GM12801 (cell line): ENCODE data around the gene RBBP8NL.

Experiments used
- TF ChIP-seq, protein P1 (sequence below): IDR thresholded peaks from one replicate; pipeline ENCODE4 v1.5.1; 2011; ENCODE audit warnings: control low read depth; ENCODE audit not compliant: insufficient read length; ENCODE audit errors: extremely low read depth

Gene RBBP8NL

DNA sequence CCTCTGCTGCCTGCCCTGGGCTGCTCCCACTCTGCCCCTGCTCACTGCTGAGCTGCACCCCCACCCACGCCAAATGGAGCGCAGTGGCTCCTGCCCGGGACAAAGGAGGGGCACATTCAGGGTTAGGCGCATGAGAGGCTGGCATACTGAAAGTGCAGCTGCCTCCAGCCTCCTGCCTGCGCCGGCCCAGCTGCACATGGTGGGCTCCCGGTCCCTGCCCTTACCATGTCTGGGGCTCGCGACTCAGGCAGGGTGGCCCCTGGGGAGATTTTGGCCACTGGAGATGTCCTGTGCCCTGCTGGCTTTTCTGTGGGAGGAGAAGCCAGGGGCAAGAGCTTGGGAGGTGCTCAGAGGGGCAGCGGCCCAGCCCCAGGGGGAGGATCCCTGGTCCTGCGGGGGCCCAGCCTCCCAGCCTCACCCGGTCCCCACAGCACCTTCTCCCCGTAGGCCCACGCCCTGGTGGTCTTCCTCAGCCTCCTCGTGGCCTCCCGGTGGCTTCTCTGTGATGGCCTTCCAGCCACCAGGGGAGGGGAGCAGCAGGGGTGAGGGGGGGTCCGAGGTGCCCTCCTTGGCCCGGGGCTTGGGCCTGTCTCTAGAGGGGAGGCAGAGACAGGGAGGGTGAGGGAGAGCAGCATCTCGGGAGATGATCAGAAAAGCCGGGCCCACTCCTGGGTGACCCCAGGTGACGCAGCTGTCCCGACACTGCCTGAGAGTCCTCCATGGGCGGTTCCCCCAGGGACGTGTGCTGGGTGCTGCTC lies 11.8 kb downstream of the RBBP8NL start:
- TF ChIP-seq, protein P1, sequence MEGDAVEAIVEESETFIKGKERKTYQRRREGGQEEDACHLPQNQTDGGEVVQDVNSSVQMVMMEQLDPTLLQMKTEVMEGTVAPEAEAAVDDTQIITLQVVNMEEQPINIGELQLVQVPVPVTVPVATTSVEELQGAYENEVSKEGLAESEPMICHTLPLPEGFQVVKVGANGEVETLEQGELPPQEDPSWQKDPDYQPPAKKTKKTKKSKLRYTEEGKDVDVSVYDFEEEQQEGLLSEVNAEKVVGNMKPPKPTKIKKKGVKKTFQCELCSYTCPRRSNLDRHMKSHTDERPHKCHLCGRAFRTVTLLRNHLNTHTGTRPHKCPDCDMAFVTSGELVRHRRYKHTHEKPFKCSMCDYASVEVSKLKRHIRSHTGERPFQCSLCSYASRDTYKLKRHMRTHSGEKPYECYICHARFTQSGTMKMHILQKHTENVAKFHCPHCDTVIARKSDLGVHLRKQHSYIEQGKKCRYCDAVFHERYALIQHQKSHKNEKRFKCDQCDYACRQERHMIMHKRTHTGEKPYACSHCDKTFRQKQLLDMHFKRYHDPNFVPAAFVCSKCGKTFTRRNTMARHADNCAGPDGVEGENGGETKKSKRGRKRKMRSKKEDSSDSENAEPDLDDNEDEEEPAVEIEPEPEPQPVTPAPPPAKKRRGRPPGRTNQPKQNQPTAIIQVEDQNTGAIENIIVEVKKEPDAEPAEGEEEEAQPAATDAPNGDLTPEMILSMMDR = no peak

DNA sequence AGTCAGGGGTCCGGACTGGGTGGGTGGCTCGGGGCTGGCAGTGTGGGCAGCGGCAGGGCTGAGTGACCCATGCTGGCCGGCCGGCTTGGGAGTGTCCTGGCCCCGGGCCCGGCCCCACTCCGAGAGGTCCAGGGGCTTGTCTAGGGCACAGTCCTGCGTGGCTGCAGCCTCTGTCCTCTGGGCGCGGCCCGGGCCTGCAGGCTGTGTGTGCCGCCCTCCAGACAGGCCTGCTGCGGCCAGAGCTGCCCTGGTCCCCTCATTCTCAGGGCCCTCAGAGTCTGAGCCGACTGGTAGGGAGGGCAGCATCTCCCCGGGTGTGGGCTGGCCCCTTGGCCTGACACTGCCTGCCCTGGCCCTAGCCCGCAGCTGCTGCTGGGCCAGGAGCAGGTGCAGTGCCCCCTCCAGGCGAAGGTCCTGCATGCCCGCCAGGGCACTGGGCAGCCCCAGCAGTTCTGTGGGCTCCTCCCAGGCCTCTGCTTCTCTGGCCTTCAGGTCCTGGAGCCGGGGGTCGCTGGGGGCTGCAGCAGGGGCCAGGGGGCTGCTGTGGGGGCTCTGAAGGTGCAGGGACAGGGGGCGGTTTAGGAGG lies 13.3 kb downstream of the RBBP8NL start:
- TF ChIP-seq, protein P1 = no peak

DNA sequence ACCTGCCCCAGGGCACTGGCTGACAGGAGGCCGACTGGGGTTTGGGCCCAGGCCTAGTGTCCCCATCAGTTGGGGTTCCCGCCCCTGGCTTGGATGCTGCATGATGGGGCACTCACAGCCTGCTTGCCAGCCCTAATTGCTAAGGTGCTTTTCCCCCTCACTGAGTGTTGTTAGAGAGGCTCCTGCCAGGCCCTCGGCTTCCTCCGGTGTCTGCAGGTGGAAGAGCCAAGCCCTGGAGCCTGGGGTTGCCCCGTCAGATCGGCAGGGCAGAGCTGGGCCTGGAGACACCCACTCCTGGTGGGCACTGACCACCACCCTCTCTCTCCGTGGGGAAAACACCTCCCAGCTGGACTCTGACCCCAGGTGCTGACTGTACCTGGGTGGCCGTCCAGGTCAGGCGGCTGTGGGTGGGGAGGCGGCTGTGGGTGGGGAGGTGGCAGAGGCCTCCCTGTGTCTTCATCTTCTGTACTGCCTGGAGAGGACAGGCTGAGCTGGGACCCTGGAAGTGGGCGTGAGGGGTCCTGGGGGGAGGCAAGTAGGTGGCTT lies 14.2 kb downstream of the RBBP8NL start:
- TF ChIP-seq, protein P1 = no peak

DNA sequence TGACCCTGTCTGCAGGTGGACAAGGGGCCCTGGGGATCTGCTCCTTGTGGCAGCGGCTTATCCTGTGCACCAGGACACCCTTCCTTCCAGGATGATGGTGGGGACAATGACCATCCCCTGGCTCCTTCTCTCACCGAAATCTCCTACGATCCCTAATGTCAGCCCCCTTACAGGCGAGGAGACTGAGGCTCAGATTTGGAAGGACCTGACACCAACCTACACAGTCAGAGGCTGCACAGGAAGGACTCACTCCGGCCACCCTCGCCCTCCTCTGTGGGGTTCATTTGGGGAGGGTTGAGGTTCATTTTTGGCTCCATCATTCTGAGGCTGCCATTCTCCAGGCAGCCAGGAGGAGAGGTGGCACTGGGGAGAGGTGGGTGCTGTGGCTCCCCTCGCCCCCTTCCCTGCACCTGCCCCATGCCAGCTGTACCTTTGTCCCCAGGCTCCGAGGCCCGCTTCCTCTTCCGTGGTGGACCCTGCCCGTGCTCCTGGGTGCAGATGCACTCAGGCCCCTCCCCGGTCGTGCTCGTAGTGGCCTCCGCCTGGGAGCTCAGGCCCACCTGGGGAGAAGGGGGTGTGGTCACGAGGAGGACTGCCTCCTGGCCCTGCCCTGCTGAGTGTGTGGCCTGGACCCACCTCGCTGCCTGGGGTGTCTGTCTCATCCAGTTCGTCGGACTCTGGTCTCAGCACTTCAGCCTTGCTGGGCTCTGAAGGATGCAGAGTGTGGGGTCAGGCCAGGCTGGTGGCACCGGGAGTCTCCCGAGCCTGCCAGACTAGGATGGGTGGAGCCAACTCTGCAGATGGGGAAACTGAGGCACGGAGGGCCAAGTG lies 14.9 kb downstream of the RBBP8NL start:
- TF ChIP-seq, protein P1 = no peak

DNA sequence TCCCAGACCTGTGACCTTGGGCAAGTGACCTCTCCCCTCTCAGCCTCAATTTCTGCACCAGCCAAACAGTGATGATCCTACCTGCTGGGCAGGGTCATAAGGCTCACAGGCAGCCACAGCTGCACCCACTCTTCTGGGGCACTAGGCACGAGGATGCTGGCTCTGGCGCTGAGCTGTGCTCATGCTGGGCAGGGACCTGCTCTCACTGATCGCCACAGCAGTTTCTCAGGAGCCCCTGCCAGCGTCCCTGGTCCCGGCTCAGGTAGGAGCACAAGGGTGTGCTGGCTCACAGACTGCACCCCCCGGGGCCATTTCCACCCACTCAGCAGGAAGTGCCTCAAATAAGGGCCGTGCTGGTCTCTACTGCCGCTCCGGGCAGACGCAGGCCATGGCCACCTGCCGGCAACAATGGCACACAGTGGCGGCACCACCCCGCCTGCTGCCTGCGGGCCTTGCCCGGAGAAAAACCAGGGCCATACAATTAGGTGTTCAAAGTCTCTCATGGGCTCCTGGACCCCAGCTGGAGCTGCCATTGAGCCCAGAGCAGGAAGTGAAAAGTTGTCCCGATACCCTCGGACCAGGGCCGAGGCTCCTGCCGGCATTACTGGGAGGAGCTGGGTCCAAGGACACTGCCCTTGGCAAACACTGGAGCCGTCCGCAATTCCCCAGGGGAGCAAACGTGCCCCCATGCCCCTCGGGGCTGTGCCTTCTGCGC lies 15.7 kb downstream of the RBBP8NL start:
- TF ChIP-seq, protein P1 = no peak

DNA sequence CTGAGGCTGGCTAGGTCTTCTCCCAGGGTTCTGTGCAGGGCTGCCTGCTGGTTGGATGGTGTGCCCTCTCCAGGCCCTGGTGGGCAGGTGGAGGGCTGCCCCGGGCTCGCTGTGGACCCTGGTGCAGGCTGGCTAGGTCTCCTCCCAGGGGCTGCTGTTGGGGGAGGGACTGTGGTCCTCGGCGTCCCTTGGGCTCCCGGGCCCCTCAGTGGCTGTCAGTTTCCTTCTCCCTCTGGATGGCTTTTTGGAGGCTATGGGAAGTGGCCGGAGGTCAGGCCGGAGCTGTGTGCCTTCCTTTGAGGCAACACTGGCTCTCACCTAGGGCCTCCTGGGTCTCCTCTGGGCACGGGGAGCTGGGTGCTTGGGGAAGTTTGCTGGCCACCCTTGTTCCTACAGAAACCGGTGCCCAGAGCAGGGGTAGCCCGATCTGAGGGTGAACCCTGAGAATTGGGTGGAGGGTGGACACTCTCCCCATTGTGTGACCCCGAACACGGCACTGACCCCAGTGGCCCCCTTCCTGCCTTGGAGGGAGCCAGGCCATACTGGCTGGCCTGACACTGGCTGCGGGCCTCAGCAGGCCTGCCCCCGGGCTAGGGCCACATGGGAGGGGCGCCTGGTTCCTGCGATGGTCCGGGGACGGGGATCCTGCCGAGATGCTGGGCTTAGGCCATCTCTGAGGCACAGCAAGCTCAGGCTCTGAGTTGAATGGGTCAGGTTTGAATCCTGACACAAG lies 16.4 kb downstream of the RBBP8NL start:
- TF ChIP-seq, protein P1 = no peak
